Measurements from ENCODE around the gene RIT2. TPM values are rescaled to one million over a fixed set of nuclear protein-coding genes. Genes with fewer than 3 reads are reported as not detected.

RIT2 gene
- total and polyA plus RNA-seq, 7 donors, result not detected

GRCh38 chr18:42929857-42930256 is 185.6 kb downstream of the RIT2 start:
- H3K9me3 ChIP-seq, result no peaks in the 10 kb centered on the region
- DNase-seq (no peak), ATAC-seq (no peak)
- no peaks in the 10 kb centered on the region for H3K4me1 ChIP-seq
- H3K27ac ChIP-seq, result no peak overlapping the region
- no peaks in the 10 kb centered on the region for H3K27me3 ChIP-seq (ENCODE audit: insufficient read depth in 3 of 3, low read length in 2 of 3)
- no peak for TF ChIP-seq CTCF (IDR thresholded peaks at IDR 0.05)
- intact Hi-C loops (cut with DNase I), result loop anchor here in 1 of 2 donors (10.0 kb wide), 1 partner anchor 55 kb away; no protein-coding TSS in a partner anchor
- H3K36me3 ChIP-seq (ENCODE audit: insufficient read depth in 1 of 2, low read depth in 1 of 2), result no peaks in the 10 kb centered on the region
- 85 to 89% (median 86%) methylated on average over 3 of the region's 3 CpGs for WGBS, 3 donors
- H3K4me3 ChIP-seq, result no peak overlapping the region

DNA sequence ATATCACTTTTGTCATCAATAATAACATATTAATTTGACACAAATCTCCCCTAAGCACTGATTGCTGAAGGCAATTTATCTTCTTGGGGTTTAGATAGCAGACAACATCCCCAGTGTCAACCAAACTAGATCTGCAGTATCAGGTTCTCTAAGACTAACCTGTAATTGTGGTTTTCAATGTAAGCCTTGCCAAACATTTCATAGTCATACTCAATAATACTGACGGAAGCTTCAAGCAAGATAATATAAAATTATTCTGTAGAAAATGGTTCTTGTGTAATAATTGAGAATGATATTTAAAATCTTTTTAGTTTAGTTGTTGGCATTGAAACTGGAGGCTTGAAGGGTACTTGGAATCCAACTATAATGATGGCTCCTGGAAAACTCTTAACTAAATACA is 186.3 kb downstream of the RIT2 start:
- 50 to 89% (median 71%) methylated on average over 1 of the region's 1 CpG for WGBS, 3 donors
- TF ChIP-seq CTCF (IDR thresholded peaks at IDR 0.05), result no peak
- Histone ChIP-seq H3K9me3 (no peaks in the 10 kb centered on the region), H3K27ac (no peak overlapping the region), H3K27me3 (ENCODE audit: insufficient read depth in 3 of 3, low read length in 2 of 3) (no peaks in the 10 kb centered on the region), H3K36me3 (ENCODE audit: insufficient read depth in 1 of 2, low read depth in 1 of 2) (no peaks in the 10 kb centered on the region), H3K4me1 (no peaks in the 10 kb centered on the region), H3K4me3 (no peak overlapping the region)
- ATAC-seq (no peak), DNase-seq (no peak)
- intact Hi-C loops (cut with DNase I), result loop anchor here in 1 of 2 donors (10.0 kb wide), 1 partner anchor 56 kb away; no protein-coding TSS in a partner anchor

DNA sequence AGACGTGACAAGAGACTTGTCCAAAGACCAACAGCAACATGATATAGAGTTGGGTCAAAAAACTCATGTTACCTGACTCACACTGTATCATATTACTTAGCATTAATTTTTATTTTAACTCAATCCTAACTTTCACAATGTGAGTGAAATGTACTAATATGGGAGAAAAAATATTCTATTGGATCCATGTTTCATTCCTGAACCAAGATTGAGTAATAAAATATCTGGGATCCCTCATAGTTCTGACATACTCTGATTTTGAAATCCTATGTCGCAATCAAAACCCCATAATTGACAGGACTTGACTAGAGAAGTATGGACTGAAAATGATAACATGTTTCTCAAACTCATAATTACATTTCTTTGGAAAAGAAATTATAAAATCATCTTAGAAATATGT is 190.4 kb downstream of the RIT2 start:
- no peaks in the 10 kb centered on the region for H3K36me3 ChIP-seq (ENCODE audit: insufficient read depth in 1 of 2, low read depth in 1 of 2)
- intact Hi-C loops (cut with DNase I), result loop anchor here in 1 of 2 donors (10.0 kb wide), 1 partner anchor 60 kb away; no protein-coding TSS in a partner anchor
- ATAC-seq, result no peak
- H3K27ac ChIP-seq, result no peak overlapping the region
- no peaks in the 10 kb centered on the region for H3K9me3 ChIP-seq
- H3K4me1 ChIP-seq, result no peaks in the 10 kb centered on the region
- 65 to 77% (median 67%) methylated on average over 2 of the region's 2 CpGs for WGBS, 3 donors
- TF ChIP-seq CTCF (IDR thresholded peaks at IDR 0.05), result no peak
- H3K4me3 ChIP-seq, result no peak overlapping the region
- no peak for DNase-seq
- no peaks in the 10 kb centered on the region for H3K27me3 ChIP-seq (ENCODE audit: insufficient read depth in 3 of 3, low read length in 2 of 3)

- H3K9me3 ChIP-seq, result no peaks in the 10 kb centered on the region
- WGBS, 3 donors, result 85 to 92% (median 89%) methylated on average over 3 of the region's 3 CpGs
- no peaks in the 10 kb centered on the region for H3K36me3 ChIP-seq (ENCODE audit: insufficient read depth in 1 of 2, low read depth in 1 of 2)
- no peak for TF ChIP-seq CTCF (IDR thresholded peaks at IDR 0.05)
- no peaks in the 10 kb centered on the region for H3K4me1 ChIP-seq
- ATAC-seq (no peak), DNase-seq (no peak)
- intact Hi-C loops (cut with DNase I), result loop anchor here in 1 of 2 donors (10.0 kb wide), 1 partner anchor 62 kb away; no protein-coding TSS in a partner anchor
- H3K27ac ChIP-seq, result no peak overlapping the region
- H3K4me3 ChIP-seq, result no peak overlapping the region
- no peaks in the 10 kb centered on the region for H3K27me3 ChIP-seq (ENCODE audit: insufficient read depth in 3 of 3, low read length in 2 of 3)
Measured at GRCh38 chr18:42922363-42922762, 193.1 kb downstream of the RIT2 start.

DNA sequence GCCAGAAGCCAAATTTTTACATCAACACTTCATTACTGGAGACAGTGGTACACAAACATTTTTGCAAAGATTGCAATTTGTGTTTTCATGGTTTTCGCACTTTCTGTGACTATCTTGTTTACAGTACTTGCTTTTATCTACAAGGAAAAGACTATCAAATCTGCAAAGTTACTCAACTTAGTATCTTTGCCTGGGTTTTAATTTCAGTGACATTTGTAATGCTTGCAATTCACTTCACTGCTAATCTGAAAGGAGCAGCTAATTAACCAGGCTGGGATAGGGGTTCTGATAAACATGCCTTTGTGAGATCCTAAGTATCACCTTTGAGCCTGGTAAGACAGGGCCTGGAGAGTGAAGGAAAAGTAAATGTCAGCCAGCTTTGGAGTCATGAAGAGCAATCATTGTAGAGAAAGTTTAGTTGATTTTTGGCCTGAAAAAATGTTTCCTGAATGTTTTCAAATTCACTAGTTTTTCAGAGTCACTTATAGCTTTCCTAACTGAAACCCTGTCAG is 194.2 kb downstream of the RIT2 start:
- no peak for TF ChIP-seq CTCF (IDR thresholded peaks at IDR 0.05)
- WGBS, 3 donors, result 85 to 91% (median 90%) methylated on average over 1 of the region's 1 CpG
- Histone ChIP-seq H3K4me1 (no peaks in the 10 kb centered on the region), H3K27ac (no peak overlapping the region), H3K4me3 (no peak overlapping the region), H3K36me3 (ENCODE audit: insufficient read depth in 1 of 2, low read depth in 1 of 2) (no peaks in the 10 kb centered on the region), H3K9me3 (no peaks in the 10 kb centered on the region), H3K27me3 (ENCODE audit: insufficient read depth in 3 of 3, low read length in 2 of 3) (no peaks in the 10 kb centered on the region)
- ATAC-seq (no peak), DNase-seq (no peak)
- intact Hi-C loops (cut with DNase I), result loop anchor here in 1 of 2 donors (10.0 kb wide), 1 partner anchor 64 kb away; no protein-coding TSS in a partner anchor

Data from psoas muscle (tissue), 8 donors.